Keratinocyte (primary cell): Measurements from ENCODE around the gene ENTPD8. TPM values are rescaled to one million over a fixed set of nuclear protein-coding genes. Genes with fewer than 3 reads are reported as not detected.

ENCODE experiments used
- DNase-seq: peaks from one replicate; pipeline ENCODE4 v3.0.0-alpha.2; 2011; ENCODE audit warnings: low read depth, missing footprints, low spot score
- FAIRE-seq: peaks from 2 replicates; lab custom pipeline; 2011; peaks lifted over from hg19 to GRCh38; lab: Jason Lieb, UNC
- H2AFZ ChIP-seq: 2 replicates; pipeline ENCODE4 v1.6.0; 2012; ENCODE audit warnings: low read length, control low read depth, inconsistent platforms; ENCODE audit not compliant: control insufficient read depth
- H3K27ac ChIP-seq: 2 replicates; pipeline ENCODE4 v1.5.1; 2011; ENCODE audit warnings: low read length; ENCODE audit not compliant: control insufficient read depth, insufficient read depth
- H3K27me3 ChIP-seq: 3 replicates; pipeline ENCODE4 v1.6.0; 2011; ENCODE audit warnings: low read length; ENCODE audit not compliant: control insufficient read depth, insufficient read depth; ENCODE audit errors: extremely low read depth
- H3K36me3 ChIP-seq, 2 experiments: 2 replicates in 1 of 2; 3 replicates in 1 of 2; pipeline ENCODE4 v1.5.1; 2011; ENCODE audit warnings: low read length in 2 of 2, mild to moderate bottlenecking in 1 of 2; ENCODE audit not compliant: control insufficient read depth in 2 of 2, insufficient read depth in 2 of 2; ENCODE audit errors: extremely low read depth in 1 of 2
- H3K4me1 ChIP-seq: 3 replicates; pipeline ENCODE4 v1.5.1; 2011; ENCODE audit warnings: low read length; ENCODE audit not compliant: control insufficient read depth, insufficient read depth; ENCODE audit errors: extremely low read depth
- H3K4me2 ChIP-seq: 3 replicates; pipeline ENCODE4 v1.6.0; 2011; ENCODE audit warnings: low read depth, low read length; ENCODE audit not compliant: control insufficient read depth, insufficient read depth; ENCODE audit errors: extremely low read depth
- H3K4me3 ChIP-seq, 3 experiments: fragments of 200-600 bp in 1 of 3; sonication (generic) in 1 of 3; 2 replicates in 2 of 3; 3 replicates in 1 of 3; pipeline ENCODE4 v1.5.1; 2011 to 2016; ENCODE audit warnings: low read length in 3 of 3, mild to moderate bottlenecking in 3 of 3, control low read depth in 2 of 3, inconsistent platforms in 1 of 3, low read depth in 1 of 3, mixed read lengths in 1 of 3, mixed run types in 1 of 3, moderate library complexity in 1 of 3; ENCODE audit not compliant: control insufficient read depth in 2 of 3, insufficient read depth in 2 of 3; ENCODE audit errors: extremely low read depth in 1 of 3
- H3K79me2 ChIP-seq: 2 replicates; pipeline ENCODE4 v1.6.0; 2012; ENCODE audit warnings: low read length; ENCODE audit not compliant: control insufficient read depth, insufficient read depth
- H3K9ac ChIP-seq: 3 replicates; pipeline ENCODE4 v1.6.0; 2011; ENCODE audit warnings: low read length; ENCODE audit not compliant: control insufficient read depth, insufficient read depth; ENCODE audit errors: extremely low read depth
- H3K9me1 ChIP-seq: 3 replicates; pipeline ENCODE4 v1.6.0; 2011; ENCODE audit warnings: low read length; ENCODE audit not compliant: control insufficient read depth, insufficient read depth; ENCODE audit errors: extremely low read depth
- H3K9me3 ChIP-seq: 2 replicates; pipeline ENCODE4 v1.5.1; 2012; ENCODE audit warnings: low read depth, low read length; ENCODE audit not compliant: control insufficient read depth
- H4K20me1 ChIP-seq: 3 replicates; pipeline ENCODE4 v1.6.0; 2011; ENCODE audit warnings: low read length; ENCODE audit not compliant: control insufficient read depth, insufficient read depth; ENCODE audit errors: extremely low read depth
- CTCF ChIP-seq, 3 experiments: IDR thresholded peaks in 1 of 3; conservative IDR thresholded peaks in 1 of 3; optimal IDR thresholded peaks in 1 of 3; 2 replicates in 2 of 3; 3 replicates in 1 of 3; pipeline versions ENCODE3 to v1.5.1; 2011; ENCODE audit warnings: low read length in 3 of 3, mild to moderate bottlenecking in 3 of 3, moderate library complexity in 2 of 3, control low read depth in 1 of 3, inconsistent platforms in 1 of 3; ENCODE audit not compliant: insufficient read depth in 2 of 3; ENCODE audit errors: extremely low read depth in 1 of 3
- EZH2 ChIP-seq: IDR thresholded peaks from one replicate; pipeline ENCODE4 v1.6.1; 2012; ENCODE audit warnings: inconsistent platforms, mild to moderate bottlenecking, low read length, moderate library complexity
- dilution Hi-C: fragments of 300-500 bp; cut with MboI; formaldehyde crosslinking; loops from one replicate; pipeline ENCODE4 v1.7.0; 2020; ENCODE audit warnings: low sequenced_read_pairs; ENCODE audit not compliant: extremely low pct_ligation_motif_present
- polyA plus RNA-seq, 5 experiments: library from polyadenylated mRNA; depleted of rRNA in 3 of 5; stranded (reverse) in 3 of 5; stranded (forward) in 1 of 5; unstranded in 1 of 5; fragments of >200 nt; gene quantifications; 1 replicate in 1 of 5; 2 replicates in 3 of 5; 3 replicates in 1 of 5; pipeline versions ENCODE4 v1.2.1 to v1.2.3, GENCODE V29; 2011 to 2012; ENCODE audit warnings: missing spikeins in 2 of 5, low read depth in 1 of 5, low replicate concordance in 1 of 5

Gene ENTPD8
- polyA plus RNA-seq, 1 donor (not counting 4 experiments of a cell fraction or from before 2014, with no cell fraction given): not detected

GRCh38 chr9:137475666-137476065, 34.5 kb upstream of the ENTPD8 start:
- Histone ChIP-seq H3K4me2 (no peak overlapping the region), H3K9ac (no peak overlapping the region), H2AFZ (no peak overlapping the region), H3K36me3 (no peaks in the 10 kb centered on the region), H3K4me3 (no peak overlapping the region), H4K20me1 (no peaks in the 10 kb centered on the region), H3K9me3 (peaks cover 4% of the 10 kb centered on the region), H3K79me2 (no peaks in the 10 kb centered on the region), H3K27ac (no peak overlapping the region), H3K9me1 (no peaks in the 10 kb centered on the region), H3K27me3 (peaks cover 11% of the 10 kb centered on the region), H3K4me1 (peaks cover 4% of the 10 kb centered on the region)
- dilution Hi-C loops: no loop called here
- TF ChIP-seq CTCF (optimal IDR thresholded peaks at IDR 0.05 in 1 of 3, IDR thresholded peaks at IDR 0.05 in 1 of 3, conservative IDR thresholded peaks at IDR 0.05 in 1 of 3; ENCODE audit: extremely low read depth in 1 of 3, insufficient read depth in 2 of 3, low read length in 3 of 3) (no peak), EZH2 (no peak)
- DNase-seq: no peak
- no peak for FAIRE-seq

DNA sequence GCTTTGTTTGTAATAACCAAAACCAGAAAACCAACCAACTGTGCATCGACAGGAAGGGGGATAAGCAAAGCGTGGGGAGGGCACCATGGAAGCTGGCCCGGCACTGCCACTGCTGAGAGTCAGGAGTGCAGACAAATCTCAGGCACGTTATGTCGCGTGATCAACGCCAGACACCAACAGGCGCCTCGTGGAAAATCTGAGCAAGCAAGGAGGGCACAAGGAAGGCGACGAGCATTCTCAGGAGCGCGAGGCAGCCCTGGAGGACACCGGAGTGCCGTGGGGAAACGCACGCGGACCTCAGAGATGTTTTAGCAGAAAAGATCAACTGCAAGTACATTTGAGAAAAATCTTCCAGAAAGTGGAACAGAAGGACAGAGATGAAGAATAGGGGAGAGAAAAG, 33.1 kb upstream of the ENTPD8 start:
- no peaks in the 10 kb centered on the region for H3K36me3 ChIP-seq
- no peaks in the 10 kb centered on the region for H3K79me2 ChIP-seq
- TF ChIP-seq CTCF (optimal IDR thresholded peaks at IDR 0.05 in 1 of 3, IDR thresholded peaks at IDR 0.05 in 1 of 3, conservative IDR thresholded peaks at IDR 0.05 in 1 of 3; ENCODE audit: extremely low read depth in 1 of 3, insufficient read depth in 2 of 3, low read length in 3 of 3) (no peak), EZH2 (no peak)
- no peaks in the 10 kb centered on the region for H3K4me1 ChIP-seq
- DNase-seq (no peak), FAIRE-seq (no peak)
- H3K27ac ChIP-seq: no peak overlapping the region
- peaks cover 4% of the 10 kb centered on the region for H3K9me3 ChIP-seq
- no peaks in the 10 kb centered on the region for H3K9me1 ChIP-seq
- H4K20me1 ChIP-seq: no peaks in the 10 kb centered on the region
- no peak overlapping the region for H2AFZ ChIP-seq
- peaks cover 5% of the 10 kb centered on the region for H3K27me3 ChIP-seq
- no peak overlapping the region for H3K9ac ChIP-seq
- H3K4me2 ChIP-seq: no peak overlapping the region
- no peak overlapping the region for H3K4me3 ChIP-seq
- dilution Hi-C loops: no loop called here
